HL-60/S4 treated with phorbol 12-myristate 13-acetate at 8.2 ng/mL for 4 days and 3 days (cell line): ENCODE data around the gene LIX1L.

Experiments used
- in situ Hi-C: fragments of 300-500 bp; cut with MboI; formaldehyde crosslinking; loops from 2 replicates; pipeline ENCODE4 v1.15.0; 2022; ENCODE audit warnings: low sequenced_read_pairs

The LIX1L gene

DNA sequence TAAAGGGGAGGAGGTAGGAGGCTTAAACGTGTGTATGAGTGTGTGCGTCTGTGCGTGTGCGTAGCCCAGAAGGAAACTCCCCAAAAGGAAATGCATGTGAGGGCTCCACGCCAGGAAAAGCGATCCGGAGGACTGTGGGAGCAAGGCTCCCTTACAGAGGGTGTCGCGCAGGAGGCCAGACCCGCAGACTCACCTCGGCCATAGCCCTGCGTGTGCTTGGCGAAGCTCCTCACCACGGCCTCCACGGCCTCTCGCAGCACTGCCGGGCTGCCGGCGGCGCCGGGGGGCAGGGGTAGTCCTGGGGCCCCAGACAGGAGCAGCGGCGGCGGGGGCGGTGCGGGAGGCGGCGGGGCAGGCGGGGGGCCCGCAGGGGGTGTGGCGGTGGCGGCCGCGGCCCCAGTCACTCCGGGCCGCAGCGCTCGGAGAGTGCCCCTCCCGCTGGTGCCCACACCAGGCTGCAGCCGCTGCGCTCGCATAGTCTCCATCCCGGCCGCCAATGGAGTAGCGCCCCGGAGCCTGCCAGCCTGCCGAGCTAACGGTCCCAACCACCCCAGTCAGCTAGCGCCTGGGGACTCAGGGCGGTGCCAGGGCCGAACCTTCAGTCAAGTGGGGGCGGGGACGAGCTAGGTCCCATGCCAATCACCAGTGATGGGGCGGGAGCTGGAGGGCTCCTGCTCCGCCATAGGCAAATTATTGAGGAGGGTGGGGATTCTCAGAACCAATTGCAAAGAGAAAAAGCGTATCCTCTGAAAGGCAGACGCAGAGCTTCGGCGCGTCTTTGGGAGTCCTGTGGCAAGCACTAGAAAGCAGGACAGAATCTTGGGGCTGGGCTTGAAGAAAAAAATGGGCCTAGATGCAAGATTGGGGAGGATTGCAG, at the start of gene LIX1L:
LIX1L (minus strand) TSS at position 575 of the 877 bp plus-strand sequence; CDS start at position 485, 90 bp downstream.
- in situ Hi-C loops = no loop called here

DNA sequence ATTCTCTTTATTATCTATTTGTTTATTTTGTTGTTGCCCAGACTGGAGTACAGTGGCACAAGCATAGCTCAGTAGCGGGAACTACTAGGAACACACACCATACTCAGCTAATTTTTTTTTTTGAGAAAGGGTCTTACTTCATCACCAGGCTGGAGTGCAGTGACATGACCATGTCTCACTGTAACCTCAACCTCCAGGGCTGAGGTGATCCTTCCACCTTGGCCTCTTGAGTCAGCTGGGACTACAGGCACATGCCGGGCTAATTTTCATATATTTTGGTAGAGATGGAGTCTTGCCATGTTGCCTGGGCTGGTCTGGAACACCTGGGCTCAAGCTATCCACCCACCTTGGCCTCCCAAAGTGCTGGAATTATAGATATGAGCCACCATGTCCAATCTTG, 43.9 kb upstream of the LIX1L start:
- in situ Hi-C loops = no loop called here

DNA sequence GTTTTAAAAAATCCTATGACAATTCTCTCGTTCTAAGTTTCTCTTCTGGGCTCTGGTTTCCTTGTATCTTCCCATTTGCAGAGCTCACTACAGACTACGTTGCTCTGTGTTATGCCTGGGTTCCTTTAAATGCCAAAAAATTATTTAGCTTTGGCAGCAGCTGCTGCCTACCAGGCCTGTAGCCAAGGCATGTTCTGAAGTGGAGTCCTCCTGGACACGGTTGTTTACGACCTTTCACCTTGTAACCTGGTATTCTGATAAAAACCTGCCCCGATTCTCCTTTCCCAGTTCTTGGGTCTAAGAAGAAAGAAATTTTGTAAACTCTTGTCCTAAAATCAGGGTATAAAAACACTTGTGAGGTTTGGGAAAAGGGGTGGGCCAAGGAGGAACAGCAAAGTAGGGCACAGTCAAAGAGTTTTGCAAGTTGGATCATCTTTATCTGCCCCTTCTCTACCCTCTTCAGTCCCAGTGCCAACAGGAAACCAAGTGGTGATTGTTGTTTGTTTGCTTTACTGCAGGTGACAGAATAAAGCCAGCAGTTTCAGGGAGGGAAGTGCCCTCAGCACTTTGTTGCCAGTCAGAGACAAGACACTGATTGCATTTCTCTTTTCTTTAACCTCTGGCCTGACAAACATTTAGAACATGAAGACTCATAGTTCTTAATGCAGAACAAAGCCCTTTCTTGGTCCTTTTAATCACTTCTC, 41.7 kb upstream of the LIX1L start:
- in situ Hi-C loops = no loop called here

DNA sequence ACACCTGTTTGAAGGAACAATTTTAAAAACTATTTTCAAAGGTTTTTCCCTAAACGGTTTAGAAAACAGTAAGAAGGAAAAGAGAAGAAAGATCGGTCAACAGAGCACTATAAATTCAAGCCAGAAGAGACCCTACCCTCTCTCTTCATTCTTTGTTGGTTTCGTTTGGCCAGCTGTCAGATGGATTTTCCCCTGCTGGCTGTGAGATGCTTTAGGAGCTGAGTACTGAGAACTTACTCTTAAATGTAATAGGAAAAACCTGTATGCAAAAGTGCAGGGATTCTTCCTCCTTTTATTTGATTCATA, 39.9 kb upstream of the LIX1L start:
- in situ Hi-C loops = no loop called here

DNA sequence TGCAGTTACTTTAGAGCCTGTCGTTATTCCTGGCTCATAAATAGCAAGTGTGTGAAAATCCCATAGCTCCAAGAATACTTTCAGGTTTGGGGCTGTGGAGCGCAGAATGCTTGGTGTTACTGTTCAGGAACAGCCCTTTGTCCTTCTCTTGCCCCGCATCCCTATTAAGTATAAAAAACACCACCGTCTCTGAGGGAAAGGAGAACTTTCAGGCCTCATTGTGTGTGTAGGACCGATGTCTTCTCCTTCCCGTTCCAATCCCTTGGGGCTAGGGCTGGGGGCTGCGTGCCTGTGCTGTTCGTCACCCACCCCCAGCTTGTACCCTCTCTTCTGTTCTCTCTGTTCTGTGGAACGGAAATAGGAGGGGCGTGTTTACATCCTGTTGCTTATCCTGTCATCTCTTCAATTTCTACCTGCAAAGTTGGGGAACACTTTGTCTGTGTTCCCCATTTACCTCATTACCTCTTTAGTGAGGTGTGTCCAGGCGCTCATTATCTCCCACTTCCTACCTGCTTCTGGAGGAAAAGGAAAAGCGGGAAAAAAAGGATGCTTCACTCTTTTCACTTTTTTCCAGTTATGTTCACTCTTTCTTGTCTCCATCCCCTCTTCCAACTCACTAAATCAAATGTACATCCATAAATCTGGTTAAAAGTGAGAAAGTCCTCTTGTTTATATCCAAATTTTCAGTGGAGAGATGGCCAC, 39.4 kb upstream of the LIX1L start:
- in situ Hi-C loops = no loop called here

DNA sequence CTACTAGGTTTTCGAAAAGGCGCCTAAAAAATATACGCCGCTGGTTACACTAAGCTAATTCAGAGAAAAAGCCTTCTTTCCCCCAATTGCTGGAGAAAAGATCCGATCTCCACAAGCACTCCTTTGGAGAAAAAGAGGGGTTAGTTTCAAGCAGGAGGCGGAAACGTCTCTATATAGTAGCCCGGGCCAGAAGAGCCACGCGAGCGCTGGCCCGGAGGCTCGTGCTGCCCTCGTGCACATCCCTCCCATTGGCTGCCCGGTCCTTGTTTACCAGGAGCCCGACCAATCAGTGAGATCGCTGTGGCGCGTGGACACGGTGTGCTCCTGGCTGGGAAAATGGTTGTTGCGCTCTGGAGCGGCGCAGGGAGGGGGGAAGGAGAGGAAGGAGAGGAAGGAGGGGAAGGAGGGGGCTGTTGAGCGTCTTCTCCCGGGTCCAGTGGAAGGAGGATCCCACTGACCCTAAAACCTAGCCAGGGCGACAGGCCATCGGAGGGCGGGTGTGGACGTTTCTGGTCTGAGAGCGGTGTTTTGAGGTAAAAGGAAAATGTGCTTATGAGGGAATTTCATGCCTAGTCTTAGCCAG, 38.7 kb upstream of the LIX1L start, which contains the start of gene TXNIP:
TXNIP (minus strand) TSS at position 147 of the 583 bp plus-strand sequence. CDS start 313 bp downstream, outside the sequence.
- in situ Hi-C loops = no loop called here

DNA sequence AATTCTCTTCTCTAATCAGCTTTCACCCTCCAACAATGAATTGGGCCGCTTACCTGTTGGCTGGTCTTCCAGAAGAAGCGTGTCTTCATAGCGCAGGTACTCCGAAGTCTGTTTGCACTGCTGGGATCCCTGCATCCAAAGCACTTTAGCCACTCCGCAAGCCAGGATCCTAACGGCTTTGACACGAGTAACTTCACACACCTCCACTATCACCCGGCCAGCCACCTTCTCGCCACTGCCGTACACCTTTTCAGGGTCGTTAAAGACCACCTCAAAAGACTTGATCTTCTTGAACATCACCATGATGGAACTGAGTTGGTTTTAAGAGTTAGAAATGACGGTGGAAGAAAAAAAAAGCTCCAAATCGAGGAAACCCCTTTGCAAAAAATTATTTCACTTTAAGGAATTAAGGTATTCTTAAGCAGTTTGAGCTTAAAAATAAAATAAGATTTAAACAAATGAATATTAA, 38.2 kb upstream of the LIX1L start:
- in situ Hi-C loops = no loop called here

DNA sequence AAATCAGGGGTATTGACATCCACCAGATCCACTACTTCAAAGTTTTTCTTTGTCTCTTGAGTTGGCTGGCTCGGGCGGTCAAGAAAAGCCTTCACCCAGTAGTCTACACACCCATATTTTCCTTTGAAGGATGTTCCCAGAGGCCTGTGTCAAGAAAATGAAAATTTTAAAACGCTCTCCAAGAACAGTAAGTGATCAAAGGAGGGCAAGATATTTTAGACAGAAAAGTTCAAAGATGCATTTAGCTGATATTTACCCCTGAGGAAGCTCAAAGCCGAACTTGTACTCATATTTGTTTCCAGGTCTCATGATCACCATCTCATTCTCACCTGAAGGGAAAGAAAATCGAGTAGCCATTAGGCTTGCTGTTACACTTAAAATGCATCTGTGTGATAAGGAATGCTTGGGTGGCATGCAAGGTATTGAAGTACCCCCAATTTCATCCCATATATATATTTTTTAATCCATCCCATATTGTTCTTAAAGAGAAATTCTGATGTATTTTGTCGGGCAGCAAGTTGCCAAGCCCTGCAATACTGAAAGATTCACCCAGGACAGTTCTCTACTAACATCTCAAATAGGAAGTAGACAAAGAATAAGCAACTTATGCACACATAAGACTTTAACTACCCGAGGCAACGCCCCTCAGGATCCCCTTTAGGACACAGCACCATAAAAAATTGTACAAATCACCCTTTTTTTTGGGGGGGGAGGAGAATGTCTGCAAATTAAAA, 37.5 kb upstream of the LIX1L start:
- in situ Hi-C loops = no loop called here

DNA sequence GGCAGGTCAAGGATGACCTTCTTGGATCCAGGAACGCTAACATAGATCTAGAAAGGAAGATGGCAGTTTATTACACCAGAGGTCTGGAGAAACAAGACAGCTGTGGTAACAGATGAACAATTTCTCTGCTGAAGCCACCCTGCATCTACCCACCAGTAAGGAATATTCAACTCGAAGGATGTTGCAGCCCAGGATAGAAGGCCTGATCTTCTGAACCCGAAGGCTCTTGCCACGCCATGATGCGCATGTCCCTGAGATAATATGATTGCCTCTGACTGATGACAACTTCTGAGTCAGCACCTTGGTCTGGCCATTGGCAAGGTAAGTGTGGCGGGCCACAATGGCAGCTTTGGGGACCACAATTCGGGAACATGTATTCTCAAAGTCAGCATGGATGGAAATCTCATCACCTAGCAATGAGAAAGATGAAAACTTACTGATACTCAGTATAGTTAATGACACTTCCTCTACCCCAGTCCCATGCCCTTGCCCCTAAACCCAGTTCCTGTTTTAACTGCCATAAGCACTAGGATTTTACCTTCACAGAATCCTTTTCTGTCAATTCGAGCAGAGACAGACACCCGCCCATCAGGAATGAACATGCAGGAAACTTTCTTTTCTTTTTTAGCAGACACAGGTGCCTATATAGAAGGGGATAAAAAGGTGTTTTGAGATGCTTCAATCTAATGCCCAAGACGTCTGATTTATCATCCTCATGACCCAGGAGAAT, 36.7 kb upstream of the LIX1L start:
- in situ Hi-C loops = no loop called here

DNA sequence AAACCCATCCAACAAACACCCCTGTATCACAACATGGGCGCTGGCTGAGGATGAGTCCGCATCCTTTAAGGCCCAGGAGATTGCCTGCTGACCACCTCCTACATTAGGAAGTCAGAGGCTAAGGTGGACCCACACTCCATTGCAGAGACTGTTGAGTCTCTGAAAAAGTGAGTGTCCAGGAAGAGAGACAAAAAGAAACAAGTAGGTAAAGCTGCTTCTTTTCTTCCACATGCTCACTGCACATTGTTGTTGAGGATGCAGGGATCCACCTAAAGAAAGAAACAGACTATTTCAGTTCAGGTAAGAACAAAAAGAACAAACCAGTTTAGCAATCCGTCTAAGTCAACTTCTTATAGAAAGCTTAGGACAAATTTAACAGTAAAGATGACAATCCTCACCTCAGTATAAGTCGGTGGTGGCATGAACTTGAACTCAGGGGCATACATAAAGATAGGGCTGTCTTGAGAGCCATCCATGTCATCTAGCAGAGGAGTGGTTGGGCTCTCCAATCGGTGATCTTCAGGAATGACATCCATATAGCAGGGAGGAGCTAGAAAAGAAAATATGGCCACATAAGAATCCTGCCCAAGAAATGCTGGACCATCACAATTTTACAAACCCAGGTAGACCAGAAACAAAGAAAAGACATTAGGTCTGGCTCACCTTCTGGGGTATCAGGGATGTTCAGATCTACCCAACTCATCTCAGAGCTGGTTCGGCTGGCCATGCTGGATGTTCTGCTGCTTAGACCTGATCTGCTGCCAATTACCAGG, 36.0 kb upstream of the LIX1L start:
- in situ Hi-C loops = no loop called here

DNA sequence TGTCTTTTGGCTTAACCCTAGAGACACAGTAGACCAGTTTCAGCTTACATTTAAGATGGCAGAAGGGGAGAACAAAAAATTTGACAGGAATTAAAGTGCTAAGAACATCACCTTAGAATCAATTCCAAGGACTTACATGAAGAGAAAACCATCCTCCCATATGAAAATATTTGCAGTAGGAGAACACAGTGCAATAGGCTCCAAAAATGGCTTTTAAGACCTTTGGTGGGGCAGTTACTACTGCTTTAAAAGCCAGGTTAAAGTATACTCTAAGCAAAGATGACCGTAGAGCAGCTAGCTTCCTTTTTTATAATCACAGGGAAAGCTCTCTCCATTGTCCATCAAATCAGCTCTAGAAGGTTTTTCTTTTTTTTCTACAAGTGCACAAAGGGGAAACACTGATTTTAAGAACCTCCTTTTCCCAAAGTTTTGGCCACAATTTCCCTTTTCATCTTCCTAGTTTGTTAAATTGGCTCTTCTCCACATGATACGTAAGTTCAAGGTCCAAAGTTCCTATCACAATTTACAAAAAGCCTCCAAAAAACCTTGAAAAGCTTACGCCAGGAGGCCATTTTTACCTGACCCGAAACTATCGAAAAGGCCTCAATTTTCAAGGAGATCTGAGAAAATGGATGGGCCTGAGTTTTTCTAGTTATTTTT, 35.3 kb upstream of the LIX1L start:
- in situ Hi-C loops = no loop called here

DNA sequence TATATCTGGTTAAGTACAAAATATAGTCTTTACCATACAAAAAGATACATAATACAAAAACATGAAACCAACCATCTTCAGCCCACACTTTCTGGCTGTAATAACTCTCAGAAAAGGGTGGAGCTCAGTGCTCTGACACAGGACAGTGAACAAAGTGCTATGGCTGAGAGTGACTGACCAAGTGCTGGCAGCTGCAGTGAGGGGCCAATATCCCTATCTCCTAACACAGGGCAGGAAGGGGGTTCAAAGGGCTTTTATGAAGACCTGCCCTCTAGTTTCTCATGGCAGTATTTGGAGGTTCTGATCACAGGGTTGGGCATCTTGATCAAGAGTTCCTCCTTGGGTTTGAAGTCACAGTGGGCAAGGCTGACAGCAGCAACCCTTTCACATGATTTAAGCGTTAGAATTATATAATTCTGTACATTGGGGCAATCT, 34.7 kb upstream of the LIX1L start:
- in situ Hi-C loops = no loop called here

DNA sequence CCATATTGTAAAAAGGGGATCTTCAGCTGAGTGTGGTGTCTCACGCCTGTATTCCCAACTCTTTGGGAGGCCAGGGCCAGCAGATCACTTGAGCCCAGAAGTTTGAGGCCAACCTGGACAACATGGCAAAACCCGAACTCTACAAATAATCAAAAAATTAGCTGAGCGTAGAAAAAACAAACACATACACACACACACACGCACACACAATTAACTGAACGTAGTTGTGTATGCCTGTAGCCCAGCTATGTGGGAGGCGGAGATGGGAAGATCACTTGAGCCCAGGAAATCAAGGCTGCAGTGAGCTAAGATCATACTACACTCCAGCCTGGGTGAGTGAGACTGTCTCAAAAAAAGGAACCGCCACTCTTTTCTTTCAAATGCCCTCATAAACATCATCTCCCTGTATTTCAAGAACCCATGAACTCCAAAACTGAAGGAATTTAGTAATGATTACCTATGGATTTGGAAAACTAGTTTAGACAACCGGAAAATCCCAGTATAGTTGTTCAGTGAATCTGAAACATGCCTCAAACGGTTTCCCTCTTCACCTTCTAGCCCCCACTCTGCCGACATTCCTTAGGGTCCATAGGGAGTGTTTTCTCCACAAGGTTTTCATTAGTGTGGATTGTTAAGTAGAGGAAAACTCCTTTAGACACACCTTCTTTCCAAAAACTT, 34.1 kb upstream of the LIX1L start:
- in situ Hi-C loops = no loop called here

DNA sequence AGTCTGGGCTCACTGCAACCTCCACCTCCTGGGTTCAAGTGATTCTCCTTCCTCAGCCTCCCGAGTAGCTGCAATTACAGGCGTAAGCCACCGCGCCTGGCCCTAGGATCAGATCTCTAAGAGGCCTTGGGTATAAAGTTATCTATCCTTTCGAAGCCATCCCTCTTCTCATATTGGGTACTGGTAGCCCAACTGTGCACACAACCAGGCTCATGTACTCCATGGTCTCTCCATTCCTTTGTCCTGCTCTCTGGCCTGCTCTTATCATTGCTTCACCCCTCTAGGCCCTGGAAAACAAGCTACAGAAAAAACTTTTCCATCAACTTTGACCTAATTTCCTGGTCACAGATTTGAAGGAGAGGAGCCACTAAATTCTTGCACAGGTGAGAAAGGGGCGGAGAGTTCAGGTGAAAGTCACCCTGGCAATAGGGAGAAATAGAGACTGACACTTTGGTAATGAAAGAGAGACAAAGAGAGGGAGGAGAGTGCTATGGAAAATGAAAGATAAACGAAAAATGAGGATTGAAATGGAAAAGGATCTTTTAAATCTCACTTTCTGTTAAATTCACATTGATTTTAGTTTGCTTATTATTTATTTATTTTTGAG, 32.5 kb upstream of the LIX1L start:
- in situ Hi-C loops = no loop called here

DNA sequence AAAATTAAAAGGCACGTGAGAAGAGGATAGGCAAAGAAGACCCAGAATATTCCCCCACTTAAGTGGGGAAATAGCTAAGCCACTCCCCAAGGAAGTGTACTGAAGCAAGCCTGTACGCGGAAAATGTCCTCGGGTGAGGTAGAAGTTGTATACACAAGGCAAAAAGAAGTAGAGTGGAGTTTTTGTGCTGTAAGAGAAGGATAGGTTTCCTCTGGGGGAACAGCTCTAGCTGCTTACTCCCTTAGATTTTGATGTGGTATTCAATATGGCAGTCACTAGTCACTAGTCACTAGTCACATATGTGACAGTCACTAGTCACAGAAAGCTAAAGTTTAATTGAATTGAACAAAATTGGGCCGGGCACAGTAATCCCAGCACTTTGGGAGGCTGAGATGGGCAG, 31.0 kb upstream of the LIX1L start:
- in situ Hi-C loops = no loop called here

DNA sequence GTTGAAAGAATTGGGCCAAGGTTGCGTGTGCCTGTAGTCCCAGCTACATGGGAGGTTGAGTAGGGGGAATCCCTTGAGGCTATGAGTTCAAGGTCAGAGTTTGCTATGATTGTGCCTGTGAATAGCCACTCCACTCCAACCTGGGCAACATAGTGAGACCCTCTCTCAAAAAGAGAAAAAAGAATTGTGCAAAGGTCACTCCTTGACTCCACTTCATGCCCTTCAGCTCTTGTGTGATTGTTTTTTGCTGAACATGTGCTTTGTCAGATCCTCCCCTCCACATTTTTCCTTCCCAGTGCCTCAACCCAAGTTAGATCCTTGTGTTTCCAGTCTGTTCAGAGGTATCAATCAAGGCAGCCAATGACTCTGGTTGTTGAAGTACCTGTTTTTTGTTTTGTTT, 30.1 kb upstream of the LIX1L start:
- in situ Hi-C loops = no loop called here

DNA sequence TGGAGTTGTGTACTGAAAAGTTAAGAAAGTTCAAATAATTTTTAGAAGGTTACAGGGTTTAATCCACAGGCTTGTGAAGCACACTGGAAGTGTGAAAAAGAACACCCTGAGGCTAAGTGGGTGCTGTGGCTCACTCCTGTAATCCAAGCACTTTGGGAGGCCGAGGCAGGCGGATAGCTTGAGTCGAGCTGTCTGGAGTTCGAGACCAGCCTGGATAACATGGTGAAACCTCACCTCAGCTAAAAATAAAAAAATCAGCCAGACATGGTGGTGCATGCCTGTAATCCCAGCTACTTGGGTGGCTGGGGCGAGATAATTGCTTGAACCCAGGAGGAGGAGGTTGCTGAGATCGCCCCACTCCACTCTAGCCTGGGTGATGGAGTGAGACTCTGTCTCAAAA, 28.7 kb upstream of the LIX1L start:
- in situ Hi-C loops = no loop called here
